Stimulated activated naive CD4-positive, alpha-beta T cell (primary cell): Measurements from ENCODE around the gene RHOBTB1.
"Not testable (repeated sequence)": the region's sequence is repeated elsewhere in the genome, so short reads cannot be mapped to it uniquely, and the experiment has no call there.

Source experiments
- DNase-seq, 6 experiments: peaks; one replicate each; lab custom pipeline; 2025; lab: John Stamatoyannopoulos, UW

Gene RHOBTB1

GRCh38 chr10:60944058-60944909 lies at the start of gene RHOBTB1:
Gene RHOBTB1 (minus strand): TSS chr10:60944185. CDS start chr10:60911542, 32,643 bp downstream.
- DNase-seq = peak in 2 of 6 experiments; percentile 5 to 10

- no peak for DNase-seq
These were observed 48.7 kb upstream of the RHOBTB1 start for GRCh38 chr10:60992636-60993035.

- DNase-seq = no peak
These were observed 46.7 kb upstream of the RHOBTB1 start for GRCh38 chr10:60990663-60991062.

GRCh38 chr10:60989400-60989876 lies 45.5 kb upstream of the RHOBTB1 start:
- no peak for DNase-seq

- no peak for DNase-seq
These were observed 42.8 kb upstream of the RHOBTB1 start for GRCh38 chr10:60986791-60987190.

DNA sequence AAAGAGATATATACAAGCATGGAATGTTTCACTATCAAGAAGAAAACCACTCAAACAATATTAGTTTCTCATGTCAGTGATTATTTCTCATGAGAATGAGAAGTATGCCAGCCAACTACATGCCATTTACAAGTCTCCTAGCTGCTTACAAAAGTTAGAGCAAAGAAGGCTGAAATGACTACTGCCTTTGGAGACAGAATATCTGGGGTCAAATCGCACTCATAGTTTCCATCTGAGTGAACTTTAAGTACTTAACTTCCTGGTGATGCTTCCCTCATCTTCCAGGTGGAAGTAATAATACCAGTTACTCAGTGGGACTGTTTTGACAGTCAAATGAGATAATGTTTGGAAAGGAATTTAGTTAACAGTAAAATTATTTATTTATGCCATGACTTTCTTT lies 42.0 kb upstream of the RHOBTB1 start:
- no peak for DNase-seq

- DNase-seq = no peak
These were observed 37.0 kb upstream of the RHOBTB1 start for GRCh38 chr10:60980997-60981396.

DNA sequence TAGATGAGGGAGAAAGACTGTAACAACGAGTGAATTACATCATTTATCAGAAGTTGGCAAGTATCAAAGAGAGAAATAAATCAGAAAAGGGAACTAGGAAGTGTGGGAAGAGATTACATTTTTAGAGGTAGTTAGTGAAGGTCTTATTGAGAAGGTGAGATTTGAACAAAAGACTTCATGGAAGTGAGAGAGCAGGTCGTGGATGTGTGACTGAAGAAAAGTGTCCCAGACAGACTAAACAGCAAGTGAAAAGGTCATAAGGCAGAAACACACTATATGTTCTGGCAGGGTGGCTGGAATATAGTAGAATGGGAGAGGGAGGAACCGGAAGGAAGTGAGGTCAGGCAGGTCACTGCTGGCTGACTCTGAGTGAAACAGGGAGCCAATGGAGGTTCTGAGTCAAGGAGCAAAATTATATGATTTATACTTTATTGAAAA lies 35.7 kb upstream of the RHOBTB1 start:
- no peak for DNase-seq

DNA sequence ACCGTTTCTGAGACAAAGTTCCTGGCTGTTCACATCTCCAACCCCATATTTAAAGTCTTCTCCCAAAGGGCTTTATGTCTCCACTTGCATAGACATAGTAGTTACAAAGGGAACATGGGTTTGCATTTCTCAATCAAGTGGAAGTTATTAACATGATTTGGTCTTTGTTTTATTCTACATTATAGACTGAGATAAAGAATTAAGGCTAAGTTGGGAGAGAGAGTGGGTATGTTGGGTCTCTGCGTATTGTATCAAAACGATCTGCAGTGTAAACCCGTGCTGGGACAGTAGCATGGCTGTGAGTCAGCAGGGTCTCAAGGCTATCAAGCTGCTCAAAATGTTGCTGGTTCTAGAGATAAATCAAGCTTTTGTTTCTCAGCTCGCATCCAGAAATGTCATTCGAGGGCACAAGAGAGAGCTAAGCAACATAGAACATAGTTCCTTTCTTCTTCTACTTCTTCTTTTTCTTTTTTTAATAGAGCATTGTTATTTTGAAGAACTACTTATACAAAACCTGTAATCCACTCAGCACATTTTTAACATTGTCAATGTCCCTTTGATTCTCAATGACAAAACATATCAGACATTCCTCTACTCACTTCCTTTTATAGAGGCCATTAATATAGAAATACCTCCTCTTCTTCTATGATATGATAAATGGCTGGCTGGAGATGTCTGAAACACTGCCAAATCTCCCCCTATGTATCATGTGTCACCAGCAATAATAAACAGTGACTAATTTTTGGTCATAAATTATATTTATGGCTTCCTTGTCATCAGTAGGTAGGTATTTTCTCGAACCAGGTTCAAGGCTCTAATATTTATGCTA lies 34.5 kb upstream of the RHOBTB1 start:
- no peak for DNase-seq

DNA sequence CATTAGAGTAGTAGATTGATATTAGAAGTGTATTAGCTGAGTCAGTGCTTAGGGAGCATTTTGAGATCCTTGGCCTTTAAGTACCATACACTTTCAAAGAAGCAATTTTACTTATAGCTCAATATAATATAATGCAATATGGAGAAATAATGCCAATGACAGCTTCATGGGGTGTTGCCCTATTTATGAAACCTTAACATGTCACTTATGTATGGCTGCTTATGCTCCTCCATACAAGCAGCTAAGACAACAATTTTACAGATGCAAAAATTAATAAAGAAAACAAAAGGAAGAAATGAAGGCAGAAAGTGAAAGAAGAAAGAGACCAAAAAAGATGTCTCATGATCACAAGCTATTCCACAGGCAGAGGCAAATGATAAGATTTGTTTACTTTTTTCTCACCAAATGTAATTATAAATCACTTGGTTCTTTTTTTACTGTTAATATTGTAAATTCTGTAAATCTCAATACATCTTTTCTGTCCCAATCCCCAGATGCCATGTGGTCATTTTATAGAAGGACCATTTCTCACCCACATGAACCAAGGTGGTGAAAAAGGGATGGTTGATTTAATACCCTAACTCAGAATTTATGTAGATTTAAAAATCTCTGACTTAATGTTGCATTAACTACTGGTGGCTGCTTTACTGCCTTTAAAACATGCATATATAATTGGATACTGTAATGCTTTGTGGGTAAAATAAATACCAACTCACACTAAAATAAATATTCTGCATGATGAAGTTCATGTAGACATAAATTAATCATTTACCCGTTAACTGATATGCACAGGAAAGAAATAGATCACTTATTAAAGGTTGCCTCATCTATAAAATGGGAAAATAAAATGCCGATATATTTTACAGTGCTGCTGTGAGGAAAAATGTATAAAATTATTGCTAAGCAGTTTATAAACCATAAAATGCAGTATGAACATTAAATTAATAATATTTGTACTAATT lies 33.5 kb upstream of the RHOBTB1 start:
- no peak for DNase-seq

GRCh38 chr10:60976687-60977086 lies 32.7 kb upstream of the RHOBTB1 start:
- no peak for DNase-seq

- no peak for DNase-seq
These were observed 31.7 kb upstream of the RHOBTB1 start for GRCh38 chr10:60975716-60976115.

- no peak for DNase-seq
These were observed 30.6 kb upstream of the RHOBTB1 start for GRCh38 chr10:60974463-60975149.

DNA sequence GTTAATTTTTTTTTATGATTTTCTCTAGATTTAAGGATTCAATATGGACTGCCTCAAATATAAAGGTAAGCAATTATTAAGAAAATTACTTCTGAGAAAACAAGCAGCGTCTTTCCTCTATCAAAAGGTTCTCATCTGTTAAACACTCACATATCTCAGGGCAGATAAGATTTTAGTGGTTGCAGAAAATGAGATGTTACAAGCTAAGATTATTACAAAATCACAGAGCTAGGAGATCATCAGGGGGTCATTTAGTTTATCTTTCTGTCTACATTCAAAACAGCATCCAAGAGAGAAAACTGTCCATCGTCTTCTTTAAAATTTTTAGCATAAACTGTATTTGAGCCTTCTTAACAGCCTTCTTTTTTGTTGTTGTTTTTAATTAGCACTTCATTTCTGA lies 29.1 kb upstream of the RHOBTB1 start:
- no peak for DNase-seq

DNA sequence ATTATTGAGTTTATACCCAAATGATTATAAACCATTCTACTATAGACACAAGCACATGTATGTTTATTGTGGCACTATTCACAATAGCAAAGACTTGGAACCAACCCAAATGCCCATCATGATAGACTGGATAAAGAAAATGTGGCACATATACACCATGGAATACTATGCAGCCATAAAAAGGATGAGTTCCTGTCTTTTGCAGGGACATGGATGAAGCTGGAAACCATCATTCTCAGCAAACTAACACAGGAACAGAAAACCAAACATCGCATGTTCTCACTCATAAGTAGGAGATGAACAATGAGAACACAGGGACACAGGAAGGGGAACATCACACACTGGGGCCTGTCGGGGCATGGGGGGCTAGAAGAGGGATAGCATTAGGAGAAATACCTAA lies 28.2 kb upstream of the RHOBTB1 start:
- not testable (repeated sequence) for DNase-seq

DNA sequence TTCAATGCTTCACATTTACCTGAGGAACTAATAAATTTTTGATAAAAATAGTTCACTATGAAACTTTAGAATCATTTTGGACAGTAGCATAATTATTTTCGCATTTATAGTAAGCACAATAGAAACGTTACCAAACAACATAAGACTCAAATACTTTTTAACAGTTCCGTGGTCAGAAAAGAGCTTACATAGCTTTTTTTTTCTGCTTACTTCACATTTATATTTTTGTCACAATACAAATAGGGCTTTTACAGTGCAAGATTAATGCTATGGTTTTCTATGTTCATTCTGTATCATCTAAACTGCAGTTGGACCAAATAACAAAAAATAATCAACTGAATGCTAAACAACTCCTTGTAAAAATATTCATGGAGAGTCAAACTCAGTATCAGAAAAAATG lies 26.5 kb upstream of the RHOBTB1 start:
- no peak for DNase-seq

GRCh38 chr10:60968504-60968903 lies 24.5 kb upstream of the RHOBTB1 start:
- DNase-seq = no peak

- no peak for DNase-seq
These were observed 24.0 kb upstream of the RHOBTB1 start for GRCh38 chr10:60967854-60968484.

GRCh38 chr10:60967260-60967659 lies 23.3 kb upstream of the RHOBTB1 start:
- no peak for DNase-seq

DNA sequence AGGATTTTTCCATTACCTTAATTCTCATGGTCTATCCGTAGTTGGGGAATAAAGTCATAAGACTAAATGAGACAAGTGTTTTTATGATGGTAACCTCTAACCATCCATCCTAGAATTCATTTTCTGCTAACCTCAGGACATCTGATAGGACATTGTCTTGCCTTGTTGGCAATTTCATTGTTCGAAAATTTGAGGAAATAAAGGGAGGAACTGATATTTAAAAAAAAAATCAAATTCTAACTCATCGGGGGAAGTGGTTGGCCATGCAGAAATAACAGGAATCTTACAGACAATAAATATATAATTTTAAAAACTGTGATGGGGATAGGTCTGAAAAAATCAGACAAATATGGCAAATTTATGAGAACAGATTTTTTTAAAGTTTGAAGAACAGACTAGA lies 21.7 kb upstream of the RHOBTB1 start:
- DNase-seq = no peak
